ENCODE data around the gene ANKRD12. TPM values are rescaled to one million over a fixed set of nuclear protein-coding genes. Genes with fewer than 3 reads are reported as not detected.

Gene ANKRD12
- total and polyA plus RNA-seq, 10 of the 15 experiments (the other 5 are each of a cell fraction or from before 2014, with no cell fraction given): 5.9 to 45.7 (median 20.2) TPM

DNA sequence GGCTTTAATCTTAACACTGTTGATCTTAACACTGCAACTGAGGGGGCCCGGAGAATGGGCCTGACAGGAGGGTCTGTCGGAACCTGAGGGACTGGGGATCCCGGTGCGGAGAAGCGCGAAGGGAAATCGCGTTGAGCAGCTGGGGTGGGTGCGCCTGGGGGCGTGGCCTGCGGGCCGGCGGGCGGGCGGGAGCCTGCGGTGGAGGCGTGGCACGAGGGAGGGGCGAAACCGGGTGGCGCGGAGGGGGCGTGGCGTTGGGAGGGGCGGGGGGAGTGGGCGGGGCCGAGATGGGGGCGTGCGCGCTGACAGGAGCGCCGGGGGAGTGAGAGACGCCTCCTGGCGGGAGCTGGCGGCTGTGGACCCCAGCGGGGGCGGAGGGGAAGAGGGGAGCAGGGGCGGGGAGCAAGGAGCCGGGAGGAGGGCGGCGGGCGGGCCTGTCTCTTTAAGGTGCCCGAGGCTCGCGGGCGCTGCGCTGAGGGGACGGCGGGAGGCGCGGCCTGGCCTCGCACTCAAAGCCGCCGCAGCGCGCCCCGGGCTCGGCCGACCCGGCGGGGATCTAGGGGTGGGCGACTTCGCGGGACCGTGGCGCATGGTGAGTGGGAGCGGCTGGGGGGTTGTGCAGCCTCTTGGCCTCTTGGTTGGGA is 197.9 kb downstream of the ANKRD12 start, which contains the start of gene TWSG1 (continued):
- TF ChIP-seq, protein P1, sequence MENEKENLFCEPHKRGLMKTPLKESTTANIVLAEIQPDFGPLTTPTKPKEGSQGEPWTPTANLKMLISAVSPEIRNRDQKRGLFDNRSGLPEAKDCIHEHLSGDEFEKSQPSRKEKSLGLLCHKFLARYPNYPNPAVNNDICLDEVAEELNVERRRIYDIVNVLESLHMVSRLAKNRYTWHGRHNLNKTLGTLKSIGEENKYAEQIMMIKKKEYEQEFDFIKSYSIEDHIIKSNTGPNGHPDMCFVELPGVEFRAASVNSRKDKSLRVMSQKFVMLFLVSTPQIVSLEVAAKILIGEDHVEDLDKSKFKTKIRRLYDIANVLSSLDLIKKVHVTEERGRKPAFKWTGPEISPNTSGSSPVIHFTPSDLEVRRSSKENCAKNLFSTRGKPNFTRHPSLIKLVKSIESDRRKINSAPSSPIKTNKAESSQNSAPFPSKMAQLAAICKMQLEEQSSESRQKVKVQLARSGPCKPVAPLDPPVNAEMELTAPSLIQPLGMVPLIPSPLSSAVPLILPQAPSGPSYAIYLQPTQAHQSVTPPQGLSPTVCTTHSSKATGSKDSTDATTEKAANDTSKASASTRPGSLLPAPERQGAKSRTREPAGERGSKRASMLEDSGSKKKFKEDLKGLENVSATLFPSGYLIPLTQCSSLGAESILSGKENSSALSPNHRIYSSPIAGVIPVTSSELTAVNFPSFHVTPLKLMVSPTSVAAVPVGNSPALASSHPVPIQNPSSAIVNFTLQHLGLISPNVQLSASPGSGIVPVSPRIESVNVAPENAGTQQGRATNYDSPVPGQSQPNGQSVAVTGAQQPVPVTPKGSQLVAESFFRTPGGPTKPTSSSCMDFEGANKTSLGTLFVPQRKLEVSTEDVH (IDR thresholded peaks at IDR 0.05; ENCODE audit: low read depth, partially characterized antibody): no peak
- TF ChIP-seq BACH1 (IDR thresholded peaks at IDR 0.05; ENCODE audit: borderline replicate concordance): no peak

DNA sequence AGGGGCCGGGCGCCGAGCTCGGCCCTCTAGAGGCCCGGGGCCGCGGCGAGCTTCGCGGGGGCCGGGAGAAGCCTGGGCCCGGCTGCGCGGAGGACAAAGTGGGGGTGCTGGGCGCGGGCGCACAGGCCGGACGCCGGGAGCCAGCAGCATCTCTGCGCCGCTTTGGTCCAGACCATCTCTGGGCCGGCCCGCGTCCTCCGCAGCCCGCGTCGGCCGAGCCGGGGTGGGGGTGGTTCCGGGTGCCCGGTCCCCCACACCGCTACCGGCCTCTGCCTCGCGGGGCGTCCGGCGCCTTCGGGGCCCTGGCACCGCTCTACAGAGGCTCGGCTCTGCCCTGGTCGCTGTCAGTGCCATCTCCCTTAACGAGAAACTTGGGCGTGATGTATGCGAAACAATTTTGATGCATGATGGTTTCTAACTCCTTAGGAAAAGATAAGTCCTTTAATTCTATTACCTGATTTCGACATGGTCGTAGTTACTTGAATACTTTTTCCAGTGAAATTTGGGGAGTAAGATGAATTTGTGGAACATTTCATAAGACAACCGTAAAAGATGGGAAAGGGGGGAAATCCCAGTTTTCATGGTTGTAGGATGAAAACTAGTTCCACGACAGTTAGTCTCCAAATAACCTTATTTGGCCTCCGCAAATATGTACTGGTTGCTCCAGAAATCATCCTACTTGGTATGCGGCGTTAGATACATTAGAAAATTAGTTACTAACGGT is 198.6 kb downstream of the ANKRD12 start:
- H3K79me2 ChIP-seq (ENCODE audit: control insufficient read depth, insufficient read depth, low read length): peaks cover 38% of the 10 kb centered on the region
- CTCF ChIA-PET: interaction anchor here (0.7 to 1.8 kb wide), 6 partner anchors 10 to 464 kb away, joined by 3 to 10 read pairs (median 3); no protein-coding TSS in a partner anchor
- H3K4me3 ChIP-seq: peak overlapping the region; percentile 79
- POLR2A ChIA-PET: interaction anchor here (1.3 to 1.4 kb wide), 2 partner anchors 12 to 22 kb away, joined by 5 to 6 read pairs; no protein-coding TSS in a partner anchor
- H3K9ac ChIP-seq (ENCODE audit: control insufficient read depth, insufficient read depth, low read length): peak overlapping the region; percentile 66
- H3K36me3 ChIP-seq (ENCODE audit: control insufficient read depth in 2 of 2, insufficient read depth in 2 of 2, low read length in 1 of 2): no peaks in the 10 kb centered on the region; a peak in 1 of 4 replicates
- H2AFZ ChIP-seq (ENCODE audit: control insufficient read depth, low read depth, low read length): peak overlapping the region; percentile 62
- FAIRE-seq (no peak), DNase-seq (ENCODE audit: low read depth, low spot score) (no peak), ATAC-seq (peak; percentile 75)
- 5% methylated on average over 31 of the region's 55 CpGs for WGBS (ENCODE audit: insufficient coverage, insufficient replicate concordance, low lambda C conversion rate, missing lambda C conversion rate)
- BruUV-seq (replicated peaks): no TSS peak
- SMC1A ChIA-PET (ENCODE audit: uncharacterized antibody, unreplicated experiment): no interaction called here
- peak overlapping the region; percentile 80 for H3K4me2 ChIP-seq (ENCODE audit: control insufficient read depth, insufficient read depth)
- H3K4me1 ChIP-seq (ENCODE audit: control insufficient read depth, insufficient read depth, low read length): peaks cover 5% of the 10 kb centered on the region; the same call in 1 of the 2 replicates
- H3K9me3 ChIP-seq (replicated peaks; ENCODE audit: control insufficient read depth, insufficient read depth, low read length): no peaks in the 10 kb centered on the region
- intact Hi-C loops (cut with micrococcal nuclease; ENCODE audit: unreplicated experiment) (loop anchor here (2.0 kb wide), 3 partner anchors 18 to 182 kb away; partner anchors contain the start of gene RALBP1), in situ Hi-C loops (cut with MboI) (loop anchor here (10.0 kb wide), 1 partner anchor 270 kb away; no protein-coding TSS in a partner anchor)
- H4K20me1 ChIP-seq (ENCODE audit: control insufficient read depth, insufficient read depth): no peaks in the 10 kb centered on the region
- H3K27me3 ChIP-seq (replicated peaks in 1 of 2; ENCODE audit: control insufficient read depth in 2 of 2, insufficient read depth in 2 of 2, low read length in 1 of 2): no peaks in the 10 kb centered on the region
- RAD21 ChIA-PET (ENCODE audit: unreplicated experiment): interaction anchor here (0.7 to 1.4 kb wide), 7 partner anchors 12 to 264 kb away, joined by 3 to 4 read pairs (median 3); no protein-coding TSS in a partner anchor
- H3K27ac ChIP-seq (ENCODE audit: control insufficient read depth, insufficient read depth): peak overlapping the region; percentile 36
- no peak for TF ChIP-seq ZNF207 (IDR thresholded peaks at IDR 0.05; ENCODE audit: borderline replicate concordance)
- TF ChIP-seq RCOR1 (conservative IDR thresholded peaks at IDR 0.05; ENCODE audit: low read depth, low read length): no peak
- peak; percentile 44 for TF ChIP-seq NR2F1 (conservative IDR thresholded peaks at IDR 0.05)
- TF ChIP-seq, protein P2, sequence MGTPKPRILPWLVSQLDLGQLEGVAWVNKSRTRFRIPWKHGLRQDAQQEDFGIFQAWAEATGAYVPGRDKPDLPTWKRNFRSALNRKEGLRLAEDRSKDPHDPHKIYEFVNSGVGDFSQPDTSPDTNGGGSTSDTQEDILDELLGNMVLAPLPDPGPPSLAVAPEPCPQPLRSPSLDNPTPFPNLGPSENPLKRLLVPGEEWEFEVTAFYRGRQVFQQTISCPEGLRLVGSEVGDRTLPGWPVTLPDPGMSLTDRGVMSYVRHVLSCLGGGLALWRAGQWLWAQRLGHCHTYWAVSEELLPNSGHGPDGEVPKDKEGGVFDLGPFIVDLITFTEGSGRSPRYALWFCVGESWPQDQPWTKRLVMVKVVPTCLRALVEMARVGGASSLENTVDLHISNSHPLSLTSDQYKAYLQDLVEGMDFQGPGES (IDR thresholded peaks at IDR 0.05): no peak
- TF ChIP-seq RUNX3 (IDR thresholded peaks at IDR 0.05; ENCODE audit: low read length): no peak
- 0 out of 2 replicates have a peak, but pooled peaks have one; percentile 31 for TF ChIP-seq ZNF217 (IDR thresholded peaks at IDR 0.05)
- TF ChIP-seq, protein P3, sequence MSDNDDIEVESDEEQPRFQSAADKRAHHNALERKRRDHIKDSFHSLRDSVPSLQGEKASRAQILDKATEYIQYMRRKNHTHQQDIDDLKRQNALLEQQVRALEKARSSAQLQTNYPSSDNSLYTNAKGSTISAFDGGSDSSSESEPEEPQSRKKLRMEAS (IDR thresholded peaks at IDR 0.05; ENCODE audit: low read depth, low read length): no peak
- no peak for TF ChIP-seq POLR2A (IDR thresholded peaks at IDR 0.05; ENCODE audit: low read depth, low read length)
- 0 out of 2 replicates have a peak, but pooled peaks have one; percentile 24 for TF ChIP-seq BACH1 (IDR thresholded peaks at IDR 0.05; ENCODE audit: borderline replicate concordance)
- TF ChIP-seq RAD51 (IDR thresholded peaks at IDR 0.05): no peak
- TF ChIP-seq IKZF1 (conservative IDR thresholded peaks at IDR 0.05): peak; percentile 66; the same call in 1 of the 2 replicates
- TF ChIP-seq POLR2AphosphoS5 (IDR thresholded peaks at IDR 0.05; ENCODE audit: low read length): no peak
- TF ChIP-seq TCF3 (IDR thresholded peaks at IDR 0.05; ENCODE audit: borderline replicate concordance, insufficient read depth, low read depth, low read length): no peak
- no peak for TF ChIP-seq CREB1 (IDR thresholded peaks at IDR 0.05; ENCODE audit: low read depth)
- TF ChIP-seq GATAD2B (conservative IDR thresholded peaks at IDR 0.05; ENCODE audit: low read depth): peak; percentile 87
- no peak for TF ChIP-seq JUND (IDR thresholded peaks at IDR 0.05; ENCODE audit: low read depth, low read length)
- TF ChIP-seq SUZ12 (IDR thresholded peaks at IDR 0.05; ENCODE audit: unreplicated experiment): no peak

All from GM12878 (cell line).